ENCODE measurements around the gene MAST3. TPM values are rescaled to one million over a fixed set of nuclear protein-coding genes. Genes with fewer than 3 reads are reported as not detected.
"Not testable (repeated sequence)": the region's sequence is repeated elsewhere in the genome, so short reads cannot be mapped to it uniquely, and the experiment has no call there.

The MAST3 gene
- total and polyA plus RNA-seq, 4 donors: 5.8 to 22.0 (median 13.1) TPM

DNA sequence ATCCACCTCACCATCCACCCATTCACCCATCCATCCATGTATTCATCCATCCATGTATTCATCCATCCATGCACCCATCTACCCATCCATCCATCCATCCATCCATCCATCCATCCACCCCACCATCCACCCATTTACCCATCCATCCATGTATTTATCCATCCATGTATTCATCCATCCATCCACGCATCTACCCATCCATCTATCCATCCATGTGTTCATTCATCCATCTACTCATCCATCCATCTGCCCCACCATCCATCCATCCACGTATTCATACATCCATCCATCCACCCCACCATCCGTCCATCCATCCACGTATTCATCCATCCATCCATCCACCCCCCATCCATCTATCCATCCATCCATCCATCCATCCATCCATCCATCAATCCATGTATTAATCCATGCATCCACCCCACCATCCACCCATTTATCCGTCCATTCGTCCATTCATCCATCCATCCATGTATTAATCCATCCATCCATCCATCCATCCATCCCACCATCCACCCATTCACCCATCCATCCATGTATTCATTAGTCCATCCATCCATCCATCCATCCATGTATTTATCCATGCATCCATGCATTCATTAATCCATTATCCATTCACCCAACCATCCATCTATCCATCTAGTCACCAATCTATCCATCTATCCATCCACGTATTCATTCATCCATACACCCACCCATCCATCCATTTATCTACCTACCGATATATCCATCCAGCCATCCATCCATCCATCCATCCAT lies 13.5 kb upstream of the MAST3 start:
- H3K27me3 ChIP-seq (ENCODE audit: control insufficient read depth, insufficient read depth, low read length): peaks cover 2% of the 10 kb centered on the region
- 77% methylated on average over 8 of the region's 8 CpGs for WGBS (ENCODE audit: insufficient coverage)
- no peaks in the 10 kb centered on the region for H3K4me1 ChIP-seq (ENCODE audit: control insufficient read depth, insufficient read depth, low read length)
- no peak for DNase-seq (ENCODE audit: low read depth in 4 of 6, low spot score in 6 of 6)
- no peak overlapping the region for H3K4me3 ChIP-seq (ENCODE audit: low read depth, low read length)
- no peaks in the 10 kb centered on the region for H3K9me3 ChIP-seq (ENCODE audit: control insufficient read depth, insufficient read depth, low read length)
- H3K27ac ChIP-seq (ENCODE audit: low read depth, low read length): no peak overlapping the region
- no peaks in the 10 kb centered on the region for H3K36me3 ChIP-seq (ENCODE audit: control insufficient read depth, insufficient read depth, low read length)

DNA sequence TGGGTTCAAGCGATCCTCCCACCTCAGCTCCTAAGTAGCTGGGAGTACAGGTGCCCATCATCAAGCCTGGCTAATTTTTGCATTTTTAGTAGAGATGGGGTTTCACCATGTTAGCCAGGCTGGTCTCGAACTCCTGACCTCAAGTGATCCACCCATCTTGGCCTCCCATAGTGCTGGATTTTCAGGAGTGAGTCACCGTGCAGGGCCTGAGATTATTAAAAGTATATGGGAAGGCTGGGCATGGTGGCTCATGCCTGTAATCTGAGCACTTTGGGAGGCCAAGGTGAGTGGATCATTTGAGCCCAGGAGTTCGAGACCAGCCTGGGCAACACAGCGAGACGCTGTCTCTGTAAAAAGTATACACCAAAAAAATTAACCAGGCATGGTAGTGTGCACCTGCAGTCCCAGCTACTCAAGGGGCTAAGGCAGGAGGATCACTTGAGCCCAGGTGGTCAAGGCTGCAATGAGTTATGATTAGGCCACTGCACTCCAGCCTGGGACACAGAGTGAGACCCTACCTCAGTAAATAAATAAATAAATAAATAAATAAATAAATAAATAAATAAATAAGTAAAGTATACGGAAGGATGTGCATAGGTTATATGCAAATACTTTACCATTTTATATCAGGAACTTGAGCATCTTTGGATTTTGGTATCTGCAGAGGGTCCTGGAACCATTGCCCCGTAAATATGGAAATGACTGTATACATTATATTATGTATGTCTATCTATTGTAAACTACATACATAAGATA lies 11.7 kb upstream of the MAST3 start:
- H3K27me3 ChIP-seq (ENCODE audit: control insufficient read depth, insufficient read depth, low read length): peaks cover 2% of the 10 kb centered on the region
- H3K9me3 ChIP-seq (ENCODE audit: control insufficient read depth, insufficient read depth, low read length): no peaks in the 10 kb centered on the region
- H3K36me3 ChIP-seq (ENCODE audit: control insufficient read depth, insufficient read depth, low read length): no peaks in the 10 kb centered on the region
- no peak overlapping the region for H3K27ac ChIP-seq (ENCODE audit: low read depth, low read length)
- WGBS (ENCODE audit: insufficient coverage): 95% methylated on average over 4 of the region's 8 CpGs
- no peak overlapping the region for H3K4me3 ChIP-seq (ENCODE audit: low read depth, low read length)
- H3K4me1 ChIP-seq (ENCODE audit: control insufficient read depth, insufficient read depth, low read length): peaks cover 10% of the 10 kb centered on the region
- no peak for DNase-seq (ENCODE audit: low read depth in 4 of 6, low spot score in 6 of 6)

DNA sequence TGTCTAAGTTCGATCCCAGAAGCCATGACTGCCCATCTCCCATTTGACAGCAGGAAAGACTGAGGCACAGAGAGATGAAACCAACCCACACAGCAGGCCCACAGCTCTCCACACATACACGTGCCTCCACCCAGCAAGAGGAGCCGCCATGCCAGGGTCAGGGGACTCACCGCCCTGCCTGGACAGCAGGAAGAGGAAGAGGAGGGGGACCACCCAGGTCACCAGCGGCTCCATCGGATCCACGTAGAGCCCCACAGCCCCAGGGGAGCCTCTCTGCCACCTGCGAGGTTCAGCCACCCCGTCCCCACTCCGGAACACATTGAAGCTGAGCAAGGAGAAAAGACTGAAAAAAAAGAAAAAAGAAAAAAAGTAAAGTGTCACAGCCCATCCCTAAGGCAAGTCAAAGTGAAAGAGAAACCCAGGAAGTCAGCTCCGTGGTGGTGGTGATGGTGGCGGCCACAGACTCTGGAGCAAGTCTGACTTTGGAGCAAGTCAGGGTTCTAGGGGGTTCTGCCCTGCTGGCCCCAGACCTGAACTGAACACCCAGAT lies 10.9 kb upstream of the MAST3 start, which contains the start of gene IL12RB1:
Gene IL12RB1 (minus strand): TSS at position 345 of the 549 bp plus-strand sequence. CDS start 111 bp downstream, at position 234.
- no peak for DNase-seq (ENCODE audit: low read depth in 4 of 6, low spot score in 6 of 6)
- Histone ChIP-seq H3K9me3 (ENCODE audit: control insufficient read depth, insufficient read depth, low read length) (no peaks in the 10 kb centered on the region), H3K36me3 (ENCODE audit: control insufficient read depth, insufficient read depth, low read length) (no peaks in the 10 kb centered on the region), H3K27me3 (ENCODE audit: control insufficient read depth, insufficient read depth, low read length) (peaks cover 2% of the 10 kb centered on the region), H3K4me3 (ENCODE audit: low read depth, low read length) (no peak within 1 kb of the TSS), H3K27ac (ENCODE audit: low read depth, low read length) (no peak within 1 kb of the TSS), H3K4me1 (ENCODE audit: control insufficient read depth, insufficient read depth, low read length) (peaks cover 15% of the 10 kb centered on the region)
- 73% methylated on average over 4 of the region's 12 CpGs for WGBS (ENCODE audit: insufficient coverage)

DNA sequence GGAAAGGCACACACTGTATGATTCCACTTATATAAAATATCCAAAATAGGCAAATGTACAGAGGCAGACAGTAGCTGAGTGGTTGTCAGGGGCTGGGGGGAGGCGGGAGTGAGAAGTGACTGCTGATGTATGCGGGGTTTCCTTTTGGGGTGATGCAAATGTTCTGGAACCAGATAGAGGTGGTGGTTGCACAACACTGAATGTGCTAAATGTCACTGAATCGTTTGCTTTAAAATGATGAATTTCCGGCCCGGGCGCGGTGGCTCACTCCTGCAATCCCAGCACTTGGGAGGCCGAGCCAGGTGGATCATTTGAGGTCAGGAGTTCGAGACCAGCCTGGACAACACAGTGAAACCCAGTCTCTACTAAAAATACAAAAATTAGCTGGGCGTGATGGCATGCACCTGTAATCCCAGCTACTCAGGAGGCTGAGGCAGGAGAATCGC lies 8.5 kb upstream of the MAST3 start:
- H3K36me3 ChIP-seq (ENCODE audit: control insufficient read depth, insufficient read depth, low read length); DNase-seq (ENCODE audit: low read depth in 4 of 6, low spot score in 6 of 6); H3K4me3 ChIP-seq (ENCODE audit: low read depth, low read length); H3K27ac ChIP-seq (ENCODE audit: low read depth, low read length); H3K27me3 ChIP-seq (ENCODE audit: control insufficient read depth, insufficient read depth, low read length); H3K9me3 ChIP-seq (ENCODE audit: control insufficient read depth, insufficient read depth, low read length): not testable (repeated sequence)
- peaks cover 15% of the 10 kb centered on the region for H3K4me1 ChIP-seq (ENCODE audit: control insufficient read depth, insufficient read depth, low read length)
- WGBS (ENCODE audit: insufficient coverage): 86% methylated on average over 9 of the region's 11 CpGs

DNA sequence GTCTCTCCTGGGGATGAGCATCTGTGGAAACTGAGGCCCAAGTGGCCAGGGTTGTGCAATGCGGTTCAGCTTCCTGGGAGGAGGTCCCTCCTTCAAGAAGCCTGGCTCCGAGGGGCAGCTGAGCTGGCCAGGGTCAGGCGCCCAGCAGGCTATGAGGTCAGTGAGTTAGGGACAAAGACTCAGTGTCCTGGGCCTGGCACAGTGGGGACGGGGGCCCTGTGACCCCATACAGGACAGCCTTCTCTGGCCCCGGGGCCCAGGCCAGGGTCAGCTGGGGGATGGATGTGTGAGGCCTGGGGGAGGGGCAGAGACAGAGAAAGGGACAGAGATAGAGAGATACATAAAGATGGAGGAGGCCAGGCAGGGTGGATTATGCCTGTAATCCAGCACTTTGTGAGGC lies 7.9 kb upstream of the MAST3 start:
- H3K36me3 ChIP-seq (ENCODE audit: control insufficient read depth, insufficient read depth, low read length): no peaks in the 10 kb centered on the region
- peaks cover 15% of the 10 kb centered on the region for H3K4me1 ChIP-seq (ENCODE audit: control insufficient read depth, insufficient read depth, low read length)
- no peaks in the 10 kb centered on the region for H3K9me3 ChIP-seq (ENCODE audit: control insufficient read depth, insufficient read depth, low read length)
- H3K4me3 ChIP-seq (ENCODE audit: low read depth, low read length): no peak overlapping the region
- H3K27me3 ChIP-seq (ENCODE audit: control insufficient read depth, insufficient read depth, low read length): no peaks in the 10 kb centered on the region
- no peak for DNase-seq (ENCODE audit: low read depth in 4 of 6, low spot score in 6 of 6)
- H3K27ac ChIP-seq (ENCODE audit: low read depth, low read length): no peak overlapping the region
- WGBS (ENCODE audit: insufficient coverage): 53% methylated on average over 5 of the region's 5 CpGs

DNA sequence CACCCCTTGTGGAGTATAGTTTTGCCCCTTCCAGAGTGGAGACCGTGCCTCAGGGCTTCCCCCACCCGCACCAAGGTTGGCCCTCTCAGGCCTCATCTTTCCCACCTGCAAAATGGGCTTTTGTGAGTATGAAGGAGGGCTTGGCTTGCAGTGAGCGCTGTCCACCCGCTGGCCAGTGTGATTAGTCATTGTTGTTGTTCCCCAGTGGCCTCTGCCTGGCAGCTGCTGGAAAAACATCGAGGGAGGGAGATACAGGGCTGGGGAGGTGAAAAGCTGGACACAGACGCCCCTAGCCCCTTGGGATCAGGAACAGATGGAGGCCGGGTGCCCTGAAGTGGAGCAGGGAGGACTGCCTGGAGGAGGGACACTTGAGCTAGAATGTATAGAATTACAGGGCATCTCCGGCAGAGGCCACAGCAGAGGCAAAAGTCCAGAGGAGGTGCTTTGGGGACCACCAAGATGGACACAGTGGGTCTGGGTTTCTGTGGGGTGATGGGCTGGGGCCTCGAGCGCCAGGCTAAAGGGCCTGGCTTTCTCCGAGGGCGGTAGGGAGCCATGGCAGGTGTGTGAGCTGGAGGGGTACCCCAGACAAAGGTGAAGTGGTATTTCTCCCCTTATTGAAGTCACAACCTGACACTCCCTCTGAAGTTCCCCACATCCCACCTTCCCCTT lies 6.9 kb upstream of the MAST3 start:
- Histone ChIP-seq H3K4me3 (ENCODE audit: low read depth, low read length) (no peak overlapping the region), H3K9me3 (ENCODE audit: control insufficient read depth, insufficient read depth, low read length) (no peaks in the 10 kb centered on the region), H3K4me1 (ENCODE audit: control insufficient read depth, insufficient read depth, low read length) (peaks cover 15% of the 10 kb centered on the region), H3K27ac (ENCODE audit: low read depth, low read length) (no peak overlapping the region), H3K27me3 (ENCODE audit: control insufficient read depth, insufficient read depth, low read length) (peaks cover under 1% of the 10 kb centered on the region), H3K36me3 (ENCODE audit: control insufficient read depth, insufficient read depth, low read length) (no peaks in the 10 kb centered on the region)
- 57% methylated on average over 6 of the region's 12 CpGs for WGBS (ENCODE audit: insufficient coverage)
- DNase-seq (ENCODE audit: low read depth in 4 of 6, low spot score in 6 of 6): no peak

DNA sequence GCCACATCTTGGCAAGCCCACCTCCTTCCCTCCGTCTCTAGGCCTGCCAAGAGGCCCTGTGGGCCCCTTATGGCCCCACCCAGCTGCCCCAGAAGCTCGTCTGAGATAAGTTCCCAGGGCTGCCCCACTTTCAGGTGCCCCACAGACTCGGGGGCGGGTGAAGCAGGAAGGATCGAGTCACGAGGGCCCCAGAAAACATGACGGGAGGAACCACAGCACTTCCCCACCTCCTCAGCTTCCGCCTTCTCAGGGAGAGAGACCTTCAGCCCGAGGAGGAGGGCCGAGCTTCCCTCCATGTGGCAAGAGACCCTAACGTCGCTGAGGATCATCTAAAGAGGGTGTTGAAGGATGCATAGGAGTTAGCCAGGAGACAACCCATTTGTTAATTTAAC lies 6.4 kb upstream of the MAST3 start:
- whole genome bisulfite sequencing (ENCODE audit: insufficient coverage): 61% methylated on average over 5 of the region's 12 CpGs
- no peak for DNase-seq (ENCODE audit: low read depth in 4 of 6, low spot score in 6 of 6)
- peaks cover 2% of the 10 kb centered on the region for H3K27me3 ChIP-seq (ENCODE audit: control insufficient read depth, insufficient read depth, low read length)
- no peak overlapping the region for H3K4me3 ChIP-seq (ENCODE audit: low read depth, low read length)
- H3K9me3 ChIP-seq (ENCODE audit: control insufficient read depth, insufficient read depth, low read length): no peaks in the 10 kb centered on the region
- H3K27ac ChIP-seq (ENCODE audit: low read depth, low read length): no peak overlapping the region
- no peaks in the 10 kb centered on the region for H3K36me3 ChIP-seq (ENCODE audit: control insufficient read depth, insufficient read depth, low read length)
- H3K4me1 ChIP-seq (ENCODE audit: control insufficient read depth, insufficient read depth, low read length): peaks cover 15% of the 10 kb centered on the region

DNA sequence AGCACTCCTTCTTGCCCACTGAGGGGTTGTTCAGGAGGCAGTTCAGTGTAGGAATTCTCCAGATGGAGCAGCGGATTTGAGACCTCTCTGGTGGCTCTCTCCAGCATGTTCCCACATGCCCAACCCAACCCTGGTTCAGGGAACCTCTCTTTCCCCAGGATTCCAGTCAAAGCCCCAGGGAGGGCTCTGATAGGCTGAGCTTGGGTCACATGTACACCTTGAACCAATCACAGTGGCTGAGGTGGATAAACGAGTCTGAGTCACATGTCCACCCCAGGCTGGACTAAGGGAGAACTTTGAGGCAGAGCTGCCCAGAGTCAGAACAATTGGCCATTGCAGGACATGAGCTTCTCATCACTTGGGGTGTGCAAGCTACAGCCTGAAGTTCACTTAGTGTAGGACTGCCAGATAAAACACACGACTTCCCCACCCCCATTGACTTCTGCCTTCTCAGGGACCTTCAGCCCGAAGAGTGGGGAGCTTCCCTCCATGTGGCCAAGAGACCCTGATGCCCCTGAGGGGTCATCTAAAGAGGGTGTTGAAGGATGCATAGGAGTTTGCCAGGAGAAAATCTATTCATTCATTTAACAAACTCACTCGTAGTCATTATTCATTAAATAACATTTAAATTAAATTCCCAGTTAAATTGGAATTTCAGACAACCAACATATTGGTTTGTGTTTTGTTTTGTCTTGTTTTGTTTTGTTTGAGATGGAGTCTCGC lies 4.0 kb upstream of the MAST3 start:
- no peak for DNase-seq (ENCODE audit: low read depth in 4 of 6, low spot score in 6 of 6)
- WGBS (ENCODE audit: insufficient coverage): 64% methylated on average over 2 of the region's 6 CpGs
- H3K4me1 ChIP-seq (ENCODE audit: control insufficient read depth, insufficient read depth, low read length): peaks cover 24% of the 10 kb centered on the region
- no peak overlapping the region for H3K4me3 ChIP-seq (ENCODE audit: low read depth, low read length)
- H3K36me3 ChIP-seq (ENCODE audit: control insufficient read depth, insufficient read depth, low read length): no peaks in the 10 kb centered on the region
- peaks cover 15% of the 10 kb centered on the region for H3K27me3 ChIP-seq (ENCODE audit: control insufficient read depth, insufficient read depth, low read length)
- H3K27ac ChIP-seq (ENCODE audit: low read depth, low read length): no peak overlapping the region
- no peaks in the 10 kb centered on the region for H3K9me3 ChIP-seq (ENCODE audit: control insufficient read depth, insufficient read depth, low read length)

DNA sequence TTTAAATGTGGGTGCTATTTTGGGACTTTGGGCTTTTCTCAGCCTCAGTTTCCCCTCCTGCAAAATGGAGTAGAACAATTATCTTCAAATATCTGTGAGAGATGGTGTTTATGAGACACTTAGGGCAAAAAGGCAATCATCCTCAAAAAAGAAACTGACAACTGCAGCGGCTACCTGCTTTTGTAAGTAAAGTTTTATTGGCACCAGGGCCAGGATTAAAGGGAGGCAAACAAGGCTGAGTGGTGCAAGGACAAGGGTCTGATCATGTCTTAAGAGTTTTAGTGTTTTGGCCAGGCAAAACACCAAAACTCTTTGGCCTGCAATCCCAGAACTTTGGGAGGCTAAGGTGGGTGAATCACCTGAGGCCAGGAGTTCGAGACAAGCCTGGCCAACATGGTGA lies 1.3 kb upstream of the MAST3 start:
- H3K27me3 ChIP-seq (ENCODE audit: control insufficient read depth, insufficient read depth, low read length): peaks cover 37% of the 10 kb centered on the region
- no peak for DNase-seq (ENCODE audit: low read depth in 4 of 6, low spot score in 6 of 6)
- no peak overlapping the region for H3K4me3 ChIP-seq (ENCODE audit: low read depth, low read length)
- 67% methylated on average over 1 of the region's 2 CpGs for whole genome bisulfite sequencing (ENCODE audit: insufficient coverage)
- H3K27ac ChIP-seq (ENCODE audit: low read depth, low read length): no peak overlapping the region
- peaks cover 23% of the 10 kb centered on the region for H3K4me1 ChIP-seq (ENCODE audit: control insufficient read depth, insufficient read depth, low read length)
- H3K9me3 ChIP-seq (ENCODE audit: control insufficient read depth, insufficient read depth, low read length): no peaks in the 10 kb centered on the region
- H3K36me3 ChIP-seq (ENCODE audit: control insufficient read depth, insufficient read depth, low read length): no peaks in the 10 kb centered on the region

Measured in spinal cord (tissue), 10 donors.